ENCODE results near the gene KSR2.

The KSR2 gene

DNA sequence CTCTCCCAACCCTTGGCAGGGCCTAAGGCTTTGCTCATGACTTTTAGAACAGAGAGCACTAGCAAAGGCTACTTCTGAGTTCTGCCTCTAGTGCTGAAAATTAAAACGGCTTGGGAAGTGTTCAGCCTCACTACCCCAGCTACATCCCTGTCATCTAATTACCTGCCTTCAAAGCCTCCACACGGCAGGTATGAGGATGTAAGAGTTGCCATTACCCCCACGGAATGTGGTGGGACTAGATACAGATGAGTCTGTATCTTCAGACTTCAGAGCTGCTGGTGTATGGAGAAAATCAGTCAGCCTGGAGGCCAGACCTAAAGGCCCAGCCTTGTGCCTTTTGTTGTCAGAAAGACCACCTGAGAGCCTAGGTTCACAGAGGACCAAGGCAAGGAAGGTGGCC lies 392.7 kb downstream of the KSR2 start:
- no peak for DNase-seq (ENCODE audit: low read depth, low spot score)
- Histone ChIP-seq H3K27ac (ENCODE audit: low read length) (no peak overlapping the region), H3K4me1 (ENCODE audit: control insufficient read depth, insufficient read depth, low read length) (no peaks in the 10 kb centered on the region), H3K9me3 (ENCODE audit: control insufficient read depth, insufficient read depth, low read length) (no peaks in the 10 kb centered on the region), H3K27me3 (ENCODE audit: control insufficient read depth, insufficient read depth, low read length) (no peaks in the 10 kb centered on the region), H3K4me3 (ENCODE audit: low read length) (no peak overlapping the region), H3K36me3 (ENCODE audit: control insufficient read depth, insufficient read depth, low read length) (no peaks in the 10 kb centered on the region)
- no CpG with 5 or more reads among the region's 3 CpGs for WGBS (ENCODE audit: insufficient coverage, insufficient read length)

DNA sequence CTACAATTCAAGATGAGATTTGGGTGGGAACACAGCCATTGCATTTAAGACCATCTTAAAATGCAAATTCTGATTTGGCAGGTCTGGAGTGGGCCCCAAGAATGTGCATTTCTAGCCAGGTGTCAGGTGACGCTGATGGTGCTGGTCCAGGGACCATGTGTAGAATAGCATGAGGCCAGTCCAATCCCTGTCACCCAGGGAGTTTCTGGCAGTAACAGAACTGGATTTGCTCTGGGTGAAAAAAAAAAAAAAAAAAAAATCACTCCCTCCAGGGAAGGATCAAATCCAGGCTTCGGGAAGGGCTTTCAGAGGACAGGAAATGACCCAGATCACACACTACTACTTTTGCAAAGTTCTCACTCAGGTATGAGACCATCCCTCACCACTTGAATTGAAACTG lies 394.1 kb downstream of the KSR2 start:
- no peak overlapping the region for H3K27ac ChIP-seq (ENCODE audit: low read length)
- no peak overlapping the region for H3K4me3 ChIP-seq (ENCODE audit: low read length)
- H3K27me3 ChIP-seq (ENCODE audit: control insufficient read depth, insufficient read depth, low read length) = no peaks in the 10 kb centered on the region
- H3K36me3 ChIP-seq (ENCODE audit: control insufficient read depth, insufficient read depth, low read length) = no peaks in the 10 kb centered on the region
- no peak for DNase-seq (ENCODE audit: low read depth, low spot score)
- no peaks in the 10 kb centered on the region for H3K9me3 ChIP-seq (ENCODE audit: control insufficient read depth, insufficient read depth, low read length)
- WGBS (ENCODE audit: insufficient coverage, insufficient read length) = no CpG with 5 or more reads among the region's 2 CpGs
- no peaks in the 10 kb centered on the region for H3K4me1 ChIP-seq (ENCODE audit: control insufficient read depth, insufficient read depth, low read length)

DNA sequence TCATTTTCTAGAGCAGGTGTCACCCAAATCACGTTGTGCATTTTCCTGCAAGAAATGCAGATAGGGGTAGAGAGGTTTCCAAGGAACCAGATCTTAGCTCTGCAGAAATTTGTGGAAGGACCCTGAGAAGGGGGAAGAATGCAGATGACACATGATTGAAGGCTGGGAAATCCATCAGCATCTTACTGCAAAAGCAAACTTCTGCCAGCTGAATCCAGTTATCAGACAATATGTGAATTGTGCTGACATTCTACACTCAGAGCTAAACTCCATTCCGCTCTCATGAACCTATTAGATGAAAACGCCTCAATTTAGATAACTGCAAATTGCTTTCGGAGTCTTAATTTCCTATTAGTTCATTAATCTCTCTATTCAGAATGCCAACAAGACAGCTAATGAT lies 396.0 kb downstream of the KSR2 start:
- no peaks in the 10 kb centered on the region for H3K36me3 ChIP-seq (ENCODE audit: control insufficient read depth, insufficient read depth, low read length)
- H3K9me3 ChIP-seq (ENCODE audit: control insufficient read depth, insufficient read depth, low read length) = no peaks in the 10 kb centered on the region
- WGBS (ENCODE audit: insufficient coverage, insufficient read length) = no CpG with 5 or more reads among the region's 4 CpGs
- H3K27ac ChIP-seq (ENCODE audit: low read length) = no peak overlapping the region
- H3K4me3 ChIP-seq (ENCODE audit: low read length) = no peak overlapping the region
- no peaks in the 10 kb centered on the region for H3K4me1 ChIP-seq (ENCODE audit: control insufficient read depth, insufficient read depth, low read length)
- H3K27me3 ChIP-seq (ENCODE audit: control insufficient read depth, insufficient read depth, low read length) = no peaks in the 10 kb centered on the region
- no peak for DNase-seq (ENCODE audit: low read depth, low spot score)

DNA sequence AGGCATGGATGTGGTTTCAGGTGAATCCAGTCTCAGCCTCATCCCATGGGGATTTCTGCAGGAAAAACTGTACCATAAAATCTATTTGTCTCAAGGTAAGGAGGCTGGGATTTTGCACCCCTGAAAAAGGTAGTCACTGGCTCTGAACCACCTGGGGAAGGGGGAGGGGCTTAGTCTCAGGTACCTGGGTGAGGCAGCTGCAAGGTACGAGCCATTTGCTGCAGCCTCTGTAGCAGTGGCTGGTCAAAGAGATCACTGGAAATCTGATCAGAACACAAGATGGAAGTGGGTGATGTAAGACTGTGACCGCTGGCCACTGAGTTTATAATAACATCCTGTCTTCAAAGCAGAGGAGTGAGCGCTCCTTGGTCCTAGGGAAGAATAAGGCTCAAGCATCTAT lies 397.5 kb downstream of the KSR2 start:
- no peaks in the 10 kb centered on the region for H3K9me3 ChIP-seq (ENCODE audit: control insufficient read depth, insufficient read depth, low read length)
- no CpG with 5 or more reads among the region's 3 CpGs for WGBS (ENCODE audit: insufficient coverage, insufficient read length)
- no peaks in the 10 kb centered on the region for H3K36me3 ChIP-seq (ENCODE audit: control insufficient read depth, insufficient read depth, low read length)
- H3K27ac ChIP-seq (ENCODE audit: low read length) = no peak overlapping the region
- no peak overlapping the region for H3K4me3 ChIP-seq (ENCODE audit: low read length)
- H3K4me1 ChIP-seq (ENCODE audit: control insufficient read depth, insufficient read depth, low read length) = no peaks in the 10 kb centered on the region
- no peak for DNase-seq (ENCODE audit: low read depth, low spot score)
- no peaks in the 10 kb centered on the region for H3K27me3 ChIP-seq (ENCODE audit: control insufficient read depth, insufficient read depth, low read length)

DNA sequence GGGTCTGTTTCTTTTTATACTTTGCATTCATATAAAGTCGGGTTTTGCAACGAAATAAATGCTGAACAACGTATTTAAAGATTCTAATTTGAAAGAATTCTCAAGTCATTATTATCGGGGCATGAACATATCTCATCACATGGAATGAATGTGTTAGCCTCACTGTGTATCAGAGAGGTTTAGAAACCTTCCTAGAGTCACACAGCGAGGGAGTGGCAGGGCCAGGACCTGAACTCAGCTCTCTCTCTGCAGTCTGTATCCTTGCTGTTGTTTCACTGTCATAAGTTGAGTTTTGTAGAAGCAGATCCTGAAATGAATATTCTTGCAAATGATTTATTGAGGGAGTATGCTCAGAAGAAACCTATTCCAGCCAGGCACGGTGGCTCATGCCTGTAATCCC lies 398.2 kb downstream of the KSR2 start:
- no peaks in the 10 kb centered on the region for H3K9me3 ChIP-seq (ENCODE audit: control insufficient read depth, insufficient read depth, low read length)
- H3K36me3 ChIP-seq (ENCODE audit: control insufficient read depth, insufficient read depth, low read length) = no peaks in the 10 kb centered on the region
- no peak overlapping the region for H3K27ac ChIP-seq (ENCODE audit: low read length)
- WGBS (ENCODE audit: insufficient coverage, insufficient read length) = no CpG with 5 or more reads among the region's 6 CpGs
- DNase-seq (ENCODE audit: low read depth, low spot score) = no peak
- no peaks in the 10 kb centered on the region for H3K4me1 ChIP-seq (ENCODE audit: control insufficient read depth, insufficient read depth, low read length)
- no peaks in the 10 kb centered on the region for H3K27me3 ChIP-seq (ENCODE audit: control insufficient read depth, insufficient read depth, low read length)
- H3K4me3 ChIP-seq (ENCODE audit: low read length) = no peak overlapping the region

DNA sequence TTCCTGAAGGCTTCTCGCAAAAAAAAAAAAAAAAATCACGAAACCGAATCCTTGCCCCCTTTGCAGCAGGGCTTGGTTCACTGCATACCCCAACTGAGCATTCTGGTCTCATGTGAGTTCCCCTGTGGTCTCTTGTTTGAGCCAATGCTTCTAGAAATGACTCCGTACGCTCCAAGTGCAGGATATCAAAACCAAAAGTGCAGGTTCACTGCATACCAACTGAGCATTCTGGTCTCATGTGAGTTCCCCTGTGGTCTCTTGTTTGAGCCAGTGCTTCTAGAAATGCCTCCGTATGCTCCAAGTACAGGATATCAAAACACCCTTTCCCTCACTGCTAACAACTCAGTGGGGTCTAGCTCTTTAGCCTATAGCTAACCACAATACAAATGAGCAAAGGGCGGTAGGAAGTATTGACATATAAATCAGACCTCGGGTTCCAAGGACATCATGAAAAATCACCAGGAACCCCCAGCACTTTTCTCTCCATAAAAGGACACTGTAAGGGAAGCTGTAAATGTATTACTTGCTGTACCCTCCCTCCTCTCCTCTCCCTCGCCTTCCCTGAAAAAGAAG lies 401.1 kb downstream of the KSR2 start:
- no peaks in the 10 kb centered on the region for H3K9me3 ChIP-seq (ENCODE audit: control insufficient read depth, insufficient read depth, low read length)
- no peak overlapping the region for H3K27ac ChIP-seq (ENCODE audit: low read length)
- no peak for DNase-seq (ENCODE audit: low read depth, low spot score)
- no CpG with 5 or more reads among the region's 9 CpGs for WGBS (ENCODE audit: insufficient coverage, insufficient read length)
- H3K27me3 ChIP-seq (ENCODE audit: control insufficient read depth, insufficient read depth, low read length) = no peaks in the 10 kb centered on the region; the same call in 1 of the 2 replicates
- no peaks in the 10 kb centered on the region for H3K4me1 ChIP-seq (ENCODE audit: control insufficient read depth, insufficient read depth, low read length)
- H3K36me3 ChIP-seq (ENCODE audit: control insufficient read depth, insufficient read depth, low read length) = no peaks in the 10 kb centered on the region
- H3K4me3 ChIP-seq (ENCODE audit: low read length) = no peak overlapping the region

DNA sequence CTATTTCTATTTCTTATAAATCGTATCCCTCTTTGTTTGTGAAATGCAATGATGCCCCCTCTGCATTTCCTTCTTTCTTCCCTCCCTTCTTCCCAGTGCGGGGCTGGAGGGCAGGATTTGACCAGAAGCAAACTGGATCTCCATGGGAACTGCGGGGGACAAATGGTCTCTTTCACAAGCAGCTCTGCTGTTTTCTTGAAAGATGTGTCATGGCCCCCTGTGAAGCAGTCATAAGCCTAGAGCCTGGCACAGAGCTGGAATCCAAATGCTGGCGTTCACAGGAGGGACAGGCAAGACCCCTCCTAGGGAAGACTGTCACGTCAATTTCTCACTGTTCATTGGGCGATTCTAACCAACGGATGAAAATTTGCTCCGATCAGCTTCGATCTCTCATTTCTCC lies 403.9 kb downstream of the KSR2 start:
- DNase-seq (ENCODE audit: low read depth, low spot score) = no peak
- H3K36me3 ChIP-seq (ENCODE audit: control insufficient read depth, insufficient read depth, low read length) = no peaks in the 10 kb centered on the region
- WGBS (ENCODE audit: insufficient coverage, insufficient read length) = no CpG with 5 or more reads among the region's 9 CpGs
- H3K9me3 ChIP-seq (ENCODE audit: control insufficient read depth, insufficient read depth, low read length) = no peaks in the 10 kb centered on the region
- no peaks in the 10 kb centered on the region for H3K4me1 ChIP-seq (ENCODE audit: control insufficient read depth, insufficient read depth, low read length)
- H3K27me3 ChIP-seq (ENCODE audit: control insufficient read depth, insufficient read depth, low read length) = no peaks in the 10 kb centered on the region; the same call in 1 of the 2 replicates
- no peak overlapping the region for H3K4me3 ChIP-seq (ENCODE audit: low read length)
- no peak overlapping the region for H3K27ac ChIP-seq (ENCODE audit: low read length)

DNA sequence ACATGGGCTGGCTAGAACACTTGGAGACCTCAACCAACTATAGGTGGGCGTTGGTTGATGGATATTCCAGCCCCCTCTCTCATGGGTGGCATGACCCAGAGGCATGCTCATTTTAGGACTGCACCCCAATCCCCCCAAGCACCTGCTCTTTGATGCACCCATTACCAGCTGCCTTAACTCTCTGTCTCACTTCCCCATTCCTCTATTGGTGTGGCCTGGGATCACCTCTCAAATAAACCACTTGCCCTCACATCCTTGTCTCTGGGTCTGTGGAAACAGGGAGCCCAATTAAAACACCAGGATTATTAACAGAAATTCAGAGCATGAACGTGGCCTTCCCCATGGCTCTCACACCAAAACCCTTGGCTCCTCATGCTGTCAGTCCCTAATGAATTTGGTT lies 405.1 kb downstream of the KSR2 start:
- H3K4me3 ChIP-seq (ENCODE audit: low read length) = no peak overlapping the region
- H3K36me3 ChIP-seq (ENCODE audit: control insufficient read depth, insufficient read depth, low read length) = no peaks in the 10 kb centered on the region
- no peaks in the 10 kb centered on the region for H3K4me1 ChIP-seq (ENCODE audit: control insufficient read depth, insufficient read depth, low read length)
- WGBS (ENCODE audit: insufficient coverage, insufficient read length) = no CpG with 5 or more reads among the region's 2 CpGs
- H3K27ac ChIP-seq (ENCODE audit: low read length) = no peak overlapping the region
- H3K27me3 ChIP-seq (ENCODE audit: control insufficient read depth, insufficient read depth, low read length) = no peaks in the 10 kb centered on the region; the same call in 1 of the 2 replicates
- no peaks in the 10 kb centered on the region for H3K9me3 ChIP-seq (ENCODE audit: control insufficient read depth, insufficient read depth, low read length)
- DNase-seq (ENCODE audit: low read depth, low spot score) = no peak

DNA sequence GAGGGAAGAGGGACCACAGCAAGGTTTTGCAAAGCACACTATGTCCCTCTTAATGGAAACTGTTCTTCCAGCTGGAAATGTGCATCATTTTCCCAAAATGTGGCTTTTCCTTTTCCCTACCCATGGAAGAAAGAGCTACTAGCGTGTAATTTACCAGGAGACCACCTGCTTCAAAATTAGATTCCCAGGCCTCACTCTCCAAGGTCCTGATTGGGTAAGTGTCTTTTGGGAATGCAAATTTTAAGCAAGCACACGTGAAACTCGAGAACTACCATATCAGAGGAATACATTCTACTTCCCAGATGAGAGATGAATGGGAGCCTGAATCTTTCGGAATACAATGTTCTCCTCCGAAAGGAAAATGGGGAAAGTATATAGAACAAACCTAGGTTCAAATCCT lies 405.8 kb downstream of the KSR2 start:
- Histone ChIP-seq H3K27me3 (ENCODE audit: control insufficient read depth, insufficient read depth, low read length) (no peaks in the 10 kb centered on the region; the same call in 1 of the 2 replicates), H3K9me3 (ENCODE audit: control insufficient read depth, insufficient read depth, low read length) (no peaks in the 10 kb centered on the region), H3K36me3 (ENCODE audit: control insufficient read depth, insufficient read depth, low read length) (no peaks in the 10 kb centered on the region), H3K4me1 (ENCODE audit: control insufficient read depth, insufficient read depth, low read length) (no peaks in the 10 kb centered on the region), H3K27ac (ENCODE audit: low read length) (no peak overlapping the region), H3K4me3 (ENCODE audit: low read length) (no peak overlapping the region)
- no peak for DNase-seq (ENCODE audit: low read depth, low spot score)
- no CpG with 5 or more reads among the region's 5 CpGs for WGBS (ENCODE audit: insufficient coverage, insufficient read length)

DNA sequence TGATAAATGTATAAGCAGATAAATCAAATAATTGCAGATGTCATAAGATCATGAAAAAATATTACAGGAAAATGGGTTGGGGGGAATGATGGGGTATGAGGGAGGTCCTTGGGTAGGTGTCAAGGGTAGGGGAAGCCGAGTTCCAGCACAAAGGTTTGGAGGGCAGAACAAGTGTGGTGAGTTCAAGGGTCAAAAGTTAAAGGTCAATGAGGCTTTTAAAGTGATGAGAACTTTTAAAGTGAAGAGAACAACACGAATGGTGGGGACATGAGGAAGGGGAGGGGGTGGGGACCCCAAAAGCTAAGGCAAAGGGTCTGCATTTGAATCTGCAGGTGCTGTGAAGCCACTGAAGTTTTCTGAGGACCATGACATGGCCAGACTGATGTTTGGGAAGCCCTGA lies 406.8 kb downstream of the KSR2 start:
- no peaks in the 10 kb centered on the region for H3K4me1 ChIP-seq (ENCODE audit: control insufficient read depth, insufficient read depth, low read length)
- DNase-seq (ENCODE audit: low read depth, low spot score) = no peak
- no peak overlapping the region for H3K27ac ChIP-seq (ENCODE audit: low read length)
- WGBS (ENCODE audit: insufficient coverage, insufficient read length) = no CpG with 5 or more reads among the region's 2 CpGs
- no peaks in the 10 kb centered on the region; the same call in 1 of the 2 replicates for H3K27me3 ChIP-seq (ENCODE audit: control insufficient read depth, insufficient read depth, low read length)
- H3K9me3 ChIP-seq (ENCODE audit: control insufficient read depth, insufficient read depth, low read length) = no peaks in the 10 kb centered on the region
- H3K36me3 ChIP-seq (ENCODE audit: control insufficient read depth, insufficient read depth, low read length) = no peaks in the 10 kb centered on the region
- H3K4me3 ChIP-seq (ENCODE audit: low read length) = no peak overlapping the region

DNA sequence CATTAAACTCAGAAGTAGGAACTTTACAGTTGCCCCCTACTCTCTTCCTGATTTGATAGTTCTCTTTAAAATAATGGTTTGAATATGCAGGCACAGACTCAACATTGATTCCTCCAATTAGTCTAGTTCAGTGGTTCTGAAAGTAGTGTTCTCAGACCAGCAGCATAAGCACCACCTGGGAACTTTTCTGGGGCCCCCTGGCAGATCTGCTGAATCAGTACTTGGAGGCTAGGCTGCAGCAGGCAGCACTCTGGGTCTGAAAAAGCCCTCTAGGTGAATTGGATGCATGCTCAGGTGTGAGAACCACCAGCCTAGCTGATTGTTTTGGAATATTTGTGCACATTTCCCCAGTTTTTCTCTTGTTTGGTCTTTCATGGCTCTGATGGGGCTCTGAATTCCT lies 408.8 kb downstream of the KSR2 start:
- Histone ChIP-seq H3K9me3 (ENCODE audit: control insufficient read depth, insufficient read depth, low read length) (no peaks in the 10 kb centered on the region), H3K36me3 (ENCODE audit: control insufficient read depth, insufficient read depth, low read length) (no peaks in the 10 kb centered on the region), H3K4me1 (ENCODE audit: control insufficient read depth, insufficient read depth, low read length) (no peaks in the 10 kb centered on the region), H3K27ac (ENCODE audit: low read length) (no peak overlapping the region), H3K4me3 (ENCODE audit: low read length) (no peak overlapping the region), H3K27me3 (ENCODE audit: control insufficient read depth, insufficient read depth, low read length) (no peaks in the 10 kb centered on the region; the same call in 1 of the 2 replicates)
- no peak for DNase-seq (ENCODE audit: low read depth, low spot score)

Measured in iPS DF 6.9 (cell line).